Mesenchymal stem cell (in vitro differentiated cells and primary cell): ENCODE measurements around the gene SLC5A1.
"Not testable (repeated sequence)": the region's sequence is repeated elsewhere in the genome, so short reads cannot be mapped to it uniquely, and the experiment has no call there.

ENCODE experiments used
- DNase-seq: peaks from one replicate; pipeline ENCODE4 v3.0.0-alpha.2; 2013
- H2AFZ ChIP-seq: one replicate; pipeline ENCODE4 v1.6.1; 2013; ENCODE audit warnings: low read depth, mild to moderate bottlenecking, control low read depth, inconsistent platforms, low read length, moderate library complexity
- H2AK5ac ChIP-seq: 2 replicates; pipeline ENCODE4 v1.6.1; 2013; ENCODE audit warnings: low read length, moderate library complexity, mild to moderate bottlenecking, inconsistent platforms; ENCODE audit not compliant: severe bottlenecking
- H2BK120ac ChIP-seq: one replicate; pipeline ENCODE4 v1.6.1; 2013; ENCODE audit warnings: low read depth, mild to moderate bottlenecking, inconsistent platforms, low read length, moderate library complexity
- H2BK12ac ChIP-seq, 2 experiments: one replicate each; pipeline ENCODE4 v1.6.1; 2013; ENCODE audit warnings: inconsistent platforms in 2 of 2, low read length in 2 of 2, mild to moderate bottlenecking in 2 of 2, moderate library complexity in 2 of 2, control low read depth in 1 of 2
- H2BK15ac ChIP-seq: one replicate; pipeline ENCODE4 v1.6.1; 2013; ENCODE audit warnings: mild to moderate bottlenecking, low read depth, inconsistent platforms; ENCODE audit not compliant: poor library complexity, severe bottlenecking
- H2BK5ac ChIP-seq: 2 replicates; pipeline ENCODE4 v1.6.1; 2013; ENCODE audit warnings: low read depth, mild to moderate bottlenecking, low read length, control low read depth, inconsistent platforms; ENCODE audit not compliant: poor library complexity, severe bottlenecking
- H3K14ac ChIP-seq, 2 experiments: one replicate each; pipeline ENCODE4 v1.6.1; 2013; ENCODE audit warnings: inconsistent platforms in 2 of 2, low read length in 2 of 2, control low read depth in 1 of 2, mild to moderate bottlenecking in 1 of 2, moderate library complexity in 1 of 2
- H3K18ac ChIP-seq, 2 experiments: one replicate each; pipeline ENCODE4 v1.6.1; 2013; ENCODE audit warnings: inconsistent platforms in 2 of 2, low read length in 2 of 2, control low read depth in 1 of 2, low read depth in 1 of 2, mild to moderate bottlenecking in 1 of 2
- H3K23ac ChIP-seq, 2 experiments: one replicate each; pipeline ENCODE4 v1.6.1; 2013; ENCODE audit warnings: inconsistent platforms in 2 of 2, low read length in 2 of 2, mild to moderate bottlenecking in 2 of 2, moderate library complexity in 2 of 2, control low read depth in 1 of 2
- H3K27ac ChIP-seq: 2 replicates; pipeline ENCODE4 v1.5.1; 2013; ENCODE audit warnings: mild to moderate bottlenecking, moderate library complexity, low read length, control low read depth, inconsistent platforms; ENCODE audit not compliant: poor library complexity, severe bottlenecking
- H3K27me3 ChIP-seq, 2 experiments: 2 replicates each; pipeline versions ENCODE4 v1.6.1 to v1.7.0; 2013; ENCODE audit warnings: low read length in 2 of 2, mild to moderate bottlenecking in 2 of 2, moderate library complexity in 2 of 2, control low read depth in 1 of 2, inconsistent platforms in 1 of 2; ENCODE audit not compliant: control insufficient read depth in 1 of 2, insufficient read depth in 1 of 2
- H3K36me3 ChIP-seq, 2 experiments: 2 replicates each; pipeline versions ENCODE4 v1.6.1 to v1.7.0; 2013; ENCODE audit warnings: low read length in 2 of 2, control low read depth in 1 of 2, inconsistent platforms in 1 of 2, low read depth in 1 of 2, mild to moderate bottlenecking in 1 of 2; ENCODE audit not compliant: insufficient read depth in 2 of 2, control insufficient read depth in 1 of 2
- H3K4ac ChIP-seq, 2 experiments: one replicate each; pipeline ENCODE4 v1.6.1; 2013; ENCODE audit warnings: inconsistent platforms in 2 of 2, low read length in 2 of 2, mild to moderate bottlenecking in 2 of 2, moderate library complexity in 2 of 2, control low read depth in 1 of 2, low read depth in 1 of 2
- H3K4me1 ChIP-seq: 2 replicates; pipeline ENCODE4 v1.6.1; 2013; ENCODE audit warnings: low read depth, low read length, control low read depth; ENCODE audit not compliant: control insufficient read depth, insufficient read depth
- H3K4me2 ChIP-seq: 2 replicates; pipeline ENCODE4 v1.6.1; 2013; ENCODE audit warnings: low read length, mild to moderate bottlenecking, inconsistent platforms; ENCODE audit not compliant: poor library complexity, severe bottlenecking
- H3K4me3 ChIP-seq, 2 experiments: 2 replicates each; pipeline versions ENCODE4 v1.5.1 to v1.7.0; 2013; ENCODE audit warnings: low read length in 2 of 2, mild to moderate bottlenecking in 2 of 2, control low read depth in 1 of 2, low read depth in 1 of 2; ENCODE audit not compliant: insufficient read depth in 1 of 2
- H3K79me1 ChIP-seq: replicated peaks from 2 replicates; pipeline ENCODE4 v1.6.1; 2013; ENCODE audit warnings: mild to moderate bottlenecking, control low read depth, low read length, inconsistent platforms; ENCODE audit not compliant: poor library complexity, severe bottlenecking
- H3K9ac ChIP-seq: 2 replicates; pipeline ENCODE4 v1.7.0; 2013; ENCODE audit warnings: mild to moderate bottlenecking, low read length, moderate library complexity
- H3K9me3 ChIP-seq: 2 replicates; pipeline ENCODE4 v1.7.0; 2013; ENCODE audit warnings: mild to moderate bottlenecking, low read length; ENCODE audit not compliant: control insufficient read depth
- H4K8ac ChIP-seq: one replicate; pipeline ENCODE4 v1.6.1; 2013; ENCODE audit warnings: inconsistent platforms, mild to moderate bottlenecking, low read length, moderate library complexity
- H4K91ac ChIP-seq: one replicate; pipeline ENCODE4 v1.6.1; 2013; ENCODE audit warnings: mild to moderate bottlenecking, low read length, inconsistent platforms
- WGBS: methylation state at CpG from one replicate; pipeline ENCODE4 v1.1.7; 2013; ENCODE audit warnings: mixed read lengths; 5-methylcytosine and 5-hydroxymethylcytosine counted together

Gene SLC5A1

GRCh38 chr22:32144496-32145274 is 101.6 kb downstream of the SLC5A1 start:
- DNase-seq = no peak
- H2AK5ac ChIP-seq = no peak overlapping the region
- H2AFZ ChIP-seq = no peak overlapping the region
- H3K4me1 ChIP-seq = no peaks in the 10 kb centered on the region
- no peak overlapping the region for H3K4me3 ChIP-seq
- H3K23ac ChIP-seq = no peak overlapping the region
- H4K8ac ChIP-seq = no peak overlapping the region
- H3K36me3 ChIP-seq = no peaks in the 10 kb centered on the region
- H2BK5ac ChIP-seq = no peak overlapping the region
- no peak overlapping the region for H3K14ac ChIP-seq
- WGBS = 93% methylated on average over 3 of the region's 6 CpGs
- no peak overlapping the region for H3K27ac ChIP-seq
- H4K91ac ChIP-seq = no peak overlapping the region
- H2BK12ac ChIP-seq = no peak overlapping the region
- no peaks in the 10 kb centered on the region for H3K79me1 ChIP-seq
- no peak overlapping the region for H3K18ac ChIP-seq
- H3K4ac ChIP-seq = no peak overlapping the region
- no peak overlapping the region for H2BK15ac ChIP-seq
- no peak overlapping the region for H3K4me2 ChIP-seq
- peaks cover 11 to 20% of the 10 kb centered on the region in 2 experiments for H3K27me3 ChIP-seq
- no peaks in the 10 kb centered on the region for H3K9me3 ChIP-seq
- H3K9ac ChIP-seq = no peak overlapping the region
- no peak overlapping the region for H2BK120ac ChIP-seq

DNA sequence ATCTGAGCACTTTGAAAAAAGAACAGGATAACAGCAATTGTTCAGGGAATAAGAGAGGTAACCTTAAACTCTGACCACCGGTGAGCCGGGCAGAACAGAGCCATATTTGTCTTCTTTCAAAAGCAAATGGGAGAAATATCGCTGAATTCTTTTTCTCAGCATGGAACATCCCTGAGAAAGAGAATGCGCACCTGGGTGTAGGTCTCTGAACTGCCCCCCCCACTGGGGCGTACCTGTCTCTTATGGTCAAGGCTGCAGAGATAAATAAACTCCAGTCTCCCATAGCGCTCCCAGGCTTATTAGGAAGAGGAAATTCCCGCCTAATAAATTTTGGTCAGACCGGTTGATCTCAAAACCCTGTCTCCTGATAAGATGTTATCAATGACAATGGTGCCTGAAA is 104.1 kb downstream of the SLC5A1 start:
- H2BK12ac ChIP-seq, H3K4me2 ChIP-seq, H2BK15ac ChIP-seq, H2BK5ac ChIP-seq, H3K4ac ChIP-seq, H4K8ac ChIP-seq, H3K9me3 ChIP-seq, H3K14ac ChIP-seq, H4K91ac ChIP-seq, H3K4me3 ChIP-seq, H3K18ac ChIP-seq, H3K36me3 ChIP-seq, H2AK5ac ChIP-seq, H3K23ac ChIP-seq, H3K4me1 ChIP-seq, H3K79me1 ChIP-seq, H2BK120ac ChIP-seq, H2AFZ ChIP-seq, H3K27ac ChIP-seq, DNase-seq, H3K9ac ChIP-seq: not testable (repeated sequence)
- H3K27me3 ChIP-seq = peaks cover 8 to 14% of the 10 kb centered on the region in 2 experiments
- 96% methylated on average over 8 of the region's 8 CpGs for WGBS

- not testable (repeated sequence) for H3K4ac ChIP-seq, H3K27ac ChIP-seq, H3K4me1 ChIP-seq, H3K4me2 ChIP-seq, H3K36me3 ChIP-seq, H2BK120ac ChIP-seq, H3K4me3 ChIP-seq, H3K23ac ChIP-seq, H3K9me3 ChIP-seq, H3K14ac ChIP-seq, H2BK12ac ChIP-seq, H2AFZ ChIP-seq, DNase-seq, H3K79me1 ChIP-seq, H3K9ac ChIP-seq, H2BK5ac ChIP-seq, H4K91ac ChIP-seq, H4K8ac ChIP-seq, H3K27me3 ChIP-seq, H2BK15ac ChIP-seq, H3K18ac ChIP-seq, H2AK5ac ChIP-seq
- WGBS = 89% methylated on average over 4 of the region's 4 CpGs
Measured at GRCh38 chr22:32148372-32148771, 105.3 kb downstream of the SLC5A1 start.

- H3K27me3 ChIP-seq, H3K23ac ChIP-seq, H3K14ac ChIP-seq, H2AK5ac ChIP-seq, H3K18ac ChIP-seq, H3K27ac ChIP-seq, DNase-seq, H4K8ac ChIP-seq, H3K9ac ChIP-seq, H3K4me2 ChIP-seq, H2BK12ac ChIP-seq, H3K79me1 ChIP-seq, H2BK120ac ChIP-seq, H2BK15ac ChIP-seq, H3K4ac ChIP-seq, H3K36me3 ChIP-seq, H3K4me1 ChIP-seq, H2AFZ ChIP-seq, H4K91ac ChIP-seq, H3K4me3 ChIP-seq, H2BK5ac ChIP-seq, H3K9me3 ChIP-seq: not testable (repeated sequence)
- 80% methylated on average over 7 of the region's 7 CpGs for WGBS
Measured at GRCh38 chr22:32150647-32151046, 107.6 kb downstream of the SLC5A1 start.
